HTERT RPE-1 (cell line): ENCODE measurements around the gene RSAD1.
"Not testable (repeated sequence)": the region's sequence is repeated elsewhere in the genome, so short reads cannot be mapped to it uniquely, and the experiment has no call there.

Experiments
- in situ Hi-C: fragments of 300-500 bp; cut with MboI; formaldehyde crosslinking; loops from 4 replicates; pipeline ENCODE4 v1.14.3; 2020; ENCODE audit warnings: low sequenced_read_pairs

Gene RSAD1

GRCh38 chr17:50471009-50471905, 7.4 kb upstream of the RSAD1 start:
- in situ Hi-C loops, result no loop called here

GRCh38 chr17:50472286-50472685, 6.4 kb upstream of the RSAD1 start:
- in situ Hi-C loops, result no loop called here

GRCh38 chr17:50472761-50473161, 5.9 kb upstream of the RSAD1 start:
- in situ Hi-C loops, result not testable (repeated sequence)

GRCh38 chr17:50473901-50474300, 4.8 kb upstream of the RSAD1 start:
- in situ Hi-C loops, result no loop called here

GRCh38 chr17:50474523-50474922, 4.1 kb upstream of the RSAD1 start:
- in situ Hi-C loops, result no loop called here

- in situ Hi-C loops, result no loop called here
These were observed 3.3 kb upstream of the RSAD1 start for GRCh38 chr17:50475362-50475761.

GRCh38 chr17:50475775-50476544, 2.7 kb upstream of the RSAD1 start:
- in situ Hi-C loops, result not testable (repeated sequence)

- in situ Hi-C loops, result no loop called here
These were observed 1.9 kb upstream of the RSAD1 start for GRCh38 chr17:50476545-50477315.

- in situ Hi-C loops, result no loop called here
These were observed 684 bp upstream of the RSAD1 start for GRCh38 chr17:50477976-50478375.

GRCh38 chr17:50479522-50480141, 972 bp downstream of the RSAD1 start:
- in situ Hi-C loops, result no loop called here

GRCh38 chr17:50480142-50480764, 1.6 kb downstream of the RSAD1 start:
- in situ Hi-C loops, result no loop called here

GRCh38 chr17:50480854-50481490, 2.3 kb downstream of the RSAD1 start:
- in situ Hi-C loops, result no loop called here

- in situ Hi-C loops, result no loop called here
These were observed 3.0 kb downstream of the RSAD1 start for GRCh38 chr17:50481648-50482047.

GRCh38 chr17:50482110-50482509, 3.5 kb downstream of the RSAD1 start:
- in situ Hi-C loops, result no loop called here

- in situ Hi-C loops, result no loop called here
These were observed 3.9 kb downstream of the RSAD1 start for GRCh38 chr17:50482516-50482915.

GRCh38 chr17:50483266-50483665, 4.6 kb downstream of the RSAD1 start:
- in situ Hi-C loops, result no loop called here

GRCh38 chr17:50484386-50485155, 5.9 kb downstream of the RSAD1 start:
- in situ Hi-C loops, result no loop called here

- in situ Hi-C loops, result no loop called here
These were observed 8.8 kb downstream of the RSAD1 start for GRCh38 chr17:50487213-50488096.
